22Rv1 (cell line): ENCODE measurements around the gene ZNF30.

Experiments
- ZFX ChIP-seq: fragments of 450-650 bp; IDR thresholded peaks from 2 replicates; pipeline ENCODE4 v1.6.1; 2017; ENCODE audit warnings: antibody characterized with exemption, borderline replicate concordance
- TF ChIP-seq, protein P1 (sequence below): fragments of 450-650 bp; IDR thresholded peaks from 2 replicates; pipeline ENCODE4 v1.5.1; 2017; ENCODE audit warnings: mild to moderate bottlenecking

GRCh38 chr19:34926361-34926684, 380 bp upstream of the ZNF30 start:
- TF ChIP-seq, protein P1, sequence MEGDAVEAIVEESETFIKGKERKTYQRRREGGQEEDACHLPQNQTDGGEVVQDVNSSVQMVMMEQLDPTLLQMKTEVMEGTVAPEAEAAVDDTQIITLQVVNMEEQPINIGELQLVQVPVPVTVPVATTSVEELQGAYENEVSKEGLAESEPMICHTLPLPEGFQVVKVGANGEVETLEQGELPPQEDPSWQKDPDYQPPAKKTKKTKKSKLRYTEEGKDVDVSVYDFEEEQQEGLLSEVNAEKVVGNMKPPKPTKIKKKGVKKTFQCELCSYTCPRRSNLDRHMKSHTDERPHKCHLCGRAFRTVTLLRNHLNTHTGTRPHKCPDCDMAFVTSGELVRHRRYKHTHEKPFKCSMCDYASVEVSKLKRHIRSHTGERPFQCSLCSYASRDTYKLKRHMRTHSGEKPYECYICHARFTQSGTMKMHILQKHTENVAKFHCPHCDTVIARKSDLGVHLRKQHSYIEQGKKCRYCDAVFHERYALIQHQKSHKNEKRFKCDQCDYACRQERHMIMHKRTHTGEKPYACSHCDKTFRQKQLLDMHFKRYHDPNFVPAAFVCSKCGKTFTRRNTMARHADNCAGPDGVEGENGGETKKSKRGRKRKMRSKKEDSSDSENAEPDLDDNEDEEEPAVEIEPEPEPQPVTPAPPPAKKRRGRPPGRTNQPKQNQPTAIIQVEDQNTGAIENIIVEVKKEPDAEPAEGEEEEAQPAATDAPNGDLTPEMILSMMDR, result no peak
- TF ChIP-seq ZFX, result no peak
